ENCODE data around the gene EVI2B. TPM values are rescaled to one million over a fixed set of nuclear protein-coding genes. Genes with fewer than 3 reads are reported as not detected.

EVI2B gene
- total RNA-seq, 1 experiment from 2014 or later = not detected

DNA sequence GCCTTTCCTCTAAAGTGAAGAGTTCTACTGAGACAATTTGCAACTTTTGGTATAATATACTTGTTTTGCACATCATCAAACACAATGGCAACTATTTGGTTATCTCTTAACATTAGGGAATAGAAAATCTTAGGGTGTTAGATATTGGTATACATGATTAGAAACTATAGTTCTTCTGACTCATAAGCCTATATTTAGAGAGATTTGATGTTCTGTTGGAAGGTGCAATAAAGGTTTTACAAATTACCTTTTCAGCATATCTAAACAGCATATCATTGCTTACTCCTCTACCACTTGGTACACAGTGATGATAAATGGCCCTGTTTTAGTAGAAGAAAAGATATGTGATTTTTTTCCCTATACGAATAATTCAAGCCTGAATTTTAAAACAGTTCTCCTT, 6.2 kb downstream of the EVI2B start:
- no peak overlapping the region for H3K4me3 Mint-ChIP-seq
- Histone ChIP-seq H4K5ac (ENCODE audit: insufficient read length, low read depth, low read length) (no peak overlapping the region), H2BK20ac (ENCODE audit: low read depth, low read length, poor library complexity, severe bottlenecking) (no peak overlapping the region), H3K9ac (ENCODE audit: extremely low read depth, insufficient read length, low read length) (no peak overlapping the region), H3T11ph (ENCODE audit: low read length) (no peak overlapping the region), H3K23ac (ENCODE audit: insufficient read length, low read depth, low read length) (no peak overlapping the region), H2BK12ac (ENCODE audit: insufficient read length, low read depth, low read length) (no peak overlapping the region), H3K79me2 (ENCODE audit: insufficient read depth, low read length) (no peaks in the 10 kb centered on the region), H4K91ac (ENCODE audit: insufficient read length, low read depth, low read length) (no peak overlapping the region), H2BK5ac (ENCODE audit: insufficient read length, low read length) (no peak overlapping the region), H3K18ac (ENCODE audit: insufficient read length, low read depth, low read length) (no peak overlapping the region), H3K56ac (ENCODE audit: insufficient read length, low read depth, low read length) (no peak overlapping the region), H3K9me3 (ENCODE audit: control insufficient read depth, low read depth, low read length) (no peaks in the 10 kb centered on the region), H3K4me2 (ENCODE audit: insufficient read depth, insufficient read length, low read length) (no peak overlapping the region), H2AK5ac (ENCODE audit: insufficient read length, low read length) (no peak overlapping the region), H3K23me2 (ENCODE audit: insufficient read length, low read depth, low read length, poor library complexity, severe bottlenecking) (no peaks in the 10 kb centered on the region), H3K4ac (ENCODE audit: low read depth, low read length) (no peak overlapping the region), H3K27me3 (ENCODE audit: insufficient read depth, low read length) (no peaks in the 10 kb centered on the region), H3K4me1 (ENCODE audit: insufficient read depth, low read length) (no peaks in the 10 kb centered on the region), H3K14ac (ENCODE audit: insufficient read depth, low read length) (no peak overlapping the region), H4K8ac (replicated peaks; ENCODE audit: insufficient read length, low read depth, low read length) (no peak overlapping the region), H2AFZ (ENCODE audit: low read length) (no peak overlapping the region), H2BK120ac (ENCODE audit: low read depth, low read length, poor library complexity, severe bottlenecking) (no peak overlapping the region), H2BK15ac (ENCODE audit: low read depth, low read length) (no peak overlapping the region), H4K20me1 (ENCODE audit: control insufficient read depth, insufficient read depth, insufficient read length) (no peaks in the 10 kb centered on the region), H3K79me1 (ENCODE audit: insufficient read depth, low read depth, low read length, poor library complexity, severe bottlenecking) (no peaks in the 10 kb centered on the region), H3K27ac (ENCODE audit: insufficient read length, low read depth, low read length) (no peak overlapping the region)
- H3K9me3 Mint-ChIP-seq = no peaks in the 10 kb centered on the region
- no CpG with 5 or more reads among the region's 1 CpG for WGBS (ENCODE audit: extremely low coverage, insufficient read length, low lambda C conversion rate)
- peaks cover 0 to 2% (median 0%) of the 10 kb centered on the region in 3 experiments; a peak in 1 of 7 replicates for H3K36me3 Mint-ChIP-seq (ENCODE audit: insufficient read depth in 1 of 3, low read depth in 3 of 3)
- TF ChIP-seq, protein P1, sequence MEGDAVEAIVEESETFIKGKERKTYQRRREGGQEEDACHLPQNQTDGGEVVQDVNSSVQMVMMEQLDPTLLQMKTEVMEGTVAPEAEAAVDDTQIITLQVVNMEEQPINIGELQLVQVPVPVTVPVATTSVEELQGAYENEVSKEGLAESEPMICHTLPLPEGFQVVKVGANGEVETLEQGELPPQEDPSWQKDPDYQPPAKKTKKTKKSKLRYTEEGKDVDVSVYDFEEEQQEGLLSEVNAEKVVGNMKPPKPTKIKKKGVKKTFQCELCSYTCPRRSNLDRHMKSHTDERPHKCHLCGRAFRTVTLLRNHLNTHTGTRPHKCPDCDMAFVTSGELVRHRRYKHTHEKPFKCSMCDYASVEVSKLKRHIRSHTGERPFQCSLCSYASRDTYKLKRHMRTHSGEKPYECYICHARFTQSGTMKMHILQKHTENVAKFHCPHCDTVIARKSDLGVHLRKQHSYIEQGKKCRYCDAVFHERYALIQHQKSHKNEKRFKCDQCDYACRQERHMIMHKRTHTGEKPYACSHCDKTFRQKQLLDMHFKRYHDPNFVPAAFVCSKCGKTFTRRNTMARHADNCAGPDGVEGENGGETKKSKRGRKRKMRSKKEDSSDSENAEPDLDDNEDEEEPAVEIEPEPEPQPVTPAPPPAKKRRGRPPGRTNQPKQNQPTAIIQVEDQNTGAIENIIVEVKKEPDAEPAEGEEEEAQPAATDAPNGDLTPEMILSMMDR (conservative IDR thresholded peaks at IDR 0.05) = no peak
- H3K4me1 Mint-ChIP-seq = peaks cover 3 to 9% of the 10 kb centered on the region in 2 experiments
- DNase-seq = no peak
- H3K27me3 Mint-ChIP-seq (ENCODE audit: low read depth) = no peaks in the 10 kb centered on the region
- no peak overlapping the region for H3K27ac Mint-ChIP-seq
